Transverse colon (tissue), 4 donors: ENCODE measurements around the gene KIF3A. TPM values are rescaled to one million over a fixed set of nuclear protein-coding genes. Genes with fewer than 3 reads are reported as not detected.

Experiments
- DNase-seq: peaks from one replicate; pipeline ENCODE4 v3.0.0-alpha.2; 2019
- H3K27ac ChIP-seq, 4 donors: fragments of 200-600 bp; sonication (generic); 2 replicates each; pipeline ENCODE4 v1.5.1; 2016 to 2018; ENCODE audit warnings: inconsistent platforms in 4 of 4
- H3K27me3 ChIP-seq: fragments of 200-600 bp; sonication (generic); 2 replicates; pipeline ENCODE4 v1.5.1; 2017; ENCODE audit warnings: inconsistent platforms
- H3K36me3 ChIP-seq, 4 donors: fragments of 200-600 bp; sonication (generic); 2 replicates each; pipeline ENCODE4 v1.5.1; 2017 to 2019; ENCODE audit warnings: inconsistent platforms in 4 of 4
- H3K4me1 ChIP-seq, 4 donors: fragments of 200-600 bp; sonication (generic); 2 replicates each; pipeline ENCODE4 v1.5.1; 2017 to 2020; ENCODE audit warnings: inconsistent platforms in 4 of 4
- H3K4me3 ChIP-seq, 4 donors: fragments of 200-600 bp; sonication (generic); 1 replicate in 1 of 4; 2 replicates in 3 of 4; pipeline versions ENCODE4 v1.5.1 to v1.6.1; 2017 to 2019; ENCODE audit warnings: inconsistent platforms in 4 of 4
- H3K9me3 ChIP-seq, 2 donors: fragments of 200-600 bp; sonication (generic); 2 replicates each; pipeline ENCODE4 v1.5.1; 2017 to 2019; ENCODE audit warnings: inconsistent platforms in 2 of 2
- CTCF ChIP-seq, 5 experiments: fragments of 200-600 bp in 3 of 5; fragments of 450-650 bp in 2 of 5; sonication (generic) in 3 of 5; IDR thresholded peaks; 1 replicate in 2 of 5; 2 replicates in 3 of 5; pipeline ENCODE4 v1.5.1; 2016 to 2017; ENCODE audit warnings: antibody characterized with exemption in 5 of 5, inconsistent platforms in 3 of 5, mild to moderate bottlenecking in 2 of 5, moderate library complexity in 1 of 5
- EP300 ChIP-seq: sonication (generic); formaldehyde crosslinking; IDR thresholded peaks from one replicate; pipeline ENCODE4 v1.6.1; 2017; ENCODE audit warnings: antibody characterized with exemption, low read depth
- POLR2A ChIP-seq: fragments of 450-650 bp; IDR thresholded peaks from one replicate; pipeline ENCODE4 v1.6.1; 2016; ENCODE audit warnings: antibody characterized with exemption, mild to moderate bottlenecking, moderate library complexity
- POLR2AphosphoS5 ChIP-seq, 3 donors: sonication (generic); formaldehyde crosslinking; IDR thresholded peaks; one replicate each; pipeline ENCODE4 v1.6.1; 2016; ENCODE audit warnings: antibody characterized with exemption in 3 of 3
- WGBS, 2 donors: methylation state at CpG; one replicate each; pipeline ENCODE4 v1.1.5; 2018; ENCODE audit warnings: low coverage in 1 of 2; 5-methylcytosine and 5-hydroxymethylcytosine counted together
- in situ Hi-C, 4 donors: fragments of 200-750 bp; cut with MboI; loops; one replicate each; pipeline versions ENCODE4 v1.15.0 to v1.15.1; 2017; ENCODE audit warnings: low sequenced_read_pairs in 3 of 4, low pct_ligation_motif_present in 1 of 4, low pct_unique_long_range_greater_than_20kb in 1 of 4
- intact Hi-C: fragments of 100-400 bp; cut with DNase I; formaldehyde crosslinking; loops from one replicate; pipeline ENCODE4 v1.15.1; 2023; ENCODE audit warnings: low total_unique reads
- total RNA-seq, 4 donors: library from RNA; depleted of rRNA; stranded (reverse); fragments of >200 nt; gene quantifications; one replicate each; pipeline ENCODE4 v1.1.0, GENCODE V29; 2016

Gene KIF3A
- total RNA-seq, 4 donors from 2014 or later, result 1.9 to 7.0 (median 2.8) TPM

GRCh38 chr5:132671000-132671399 is 66.3 kb downstream of the KIF3A start:
- no peak for TF ChIP-seq POLR2A
- no peak for TF ChIP-seq EP300
- TF ChIP-seq CTCF (IDR thresholded peaks at IDR 0.05), result no peak
- TF ChIP-seq POLR2AphosphoS5 (IDR thresholded peaks at IDR 0.05), result no peak
- Histone ChIP-seq H3K4me3 (no peak overlapping the region), H3K9me3 (no peaks in the 10 kb centered on the region), H3K4me1 (peaks cover 0 to 10% (median 0%) of the 10 kb centered on the region in 4 donors), H3K27me3 (no peaks in the 10 kb centered on the region), H3K36me3 (no peaks in the 10 kb centered on the region), H3K27ac (no peak overlapping the region)
- intact Hi-C loops (no loop called here), in situ Hi-C loops (no loop called here)
- WGBS, 2 donors, result 94 to 99% methylated on average over 3 of the region's 3 CpGs
- no peak for DNase-seq

- no peak for DNase-seq
- Histone ChIP-seq H3K27ac (no peak overlapping the region), H3K9me3 (no peaks in the 10 kb centered on the region), H3K4me1 (peaks cover 0 to 10% (median 0%) of the 10 kb centered on the region in 4 donors), H3K27me3 (no peaks in the 10 kb centered on the region), H3K4me3 (no peak overlapping the region), H3K36me3 (no peaks in the 10 kb centered on the region)
- intact Hi-C loops (no loop called here), in situ Hi-C loops (no loop called here)
- TF ChIP-seq POLR2AphosphoS5 (IDR thresholded peaks at IDR 0.05) (no peak), CTCF (IDR thresholded peaks at IDR 0.05) (no peak), POLR2A (no peak), EP300 (no peak)
- WGBS, 2 donors, result 60 to 76% methylated on average over 2 to 16 of the region's 16 CpGs
Observed at GRCh38 chr5:132669966-132670882, 67.1 kb downstream of the KIF3A start.

GRCh38 chr5:132669455-132669820 is 67.9 kb downstream of the KIF3A start:
- Histone ChIP-seq H3K4me3 (no peak overlapping the region), H3K9me3 (no peaks in the 10 kb centered on the region), H3K4me1 (peaks cover 0 to 2% (median 0%) of the 10 kb centered on the region in 4 donors), H3K27me3 (no peaks in the 10 kb centered on the region), H3K27ac (no peak overlapping the region), H3K36me3 (no peaks in the 10 kb centered on the region)
- TF ChIP-seq EP300 (no peak), POLR2AphosphoS5 (IDR thresholded peaks at IDR 0.05) (no peak), POLR2A (no peak), CTCF (IDR thresholded peaks at IDR 0.05) (no peak)
- in situ Hi-C loops, result no loop called here
- WGBS, 2 donors, result 20 to 84% methylated on average over 1 to 7 of the region's 7 CpGs
- intact Hi-C loops, result no loop called here
- no peak for DNase-seq

DNA sequence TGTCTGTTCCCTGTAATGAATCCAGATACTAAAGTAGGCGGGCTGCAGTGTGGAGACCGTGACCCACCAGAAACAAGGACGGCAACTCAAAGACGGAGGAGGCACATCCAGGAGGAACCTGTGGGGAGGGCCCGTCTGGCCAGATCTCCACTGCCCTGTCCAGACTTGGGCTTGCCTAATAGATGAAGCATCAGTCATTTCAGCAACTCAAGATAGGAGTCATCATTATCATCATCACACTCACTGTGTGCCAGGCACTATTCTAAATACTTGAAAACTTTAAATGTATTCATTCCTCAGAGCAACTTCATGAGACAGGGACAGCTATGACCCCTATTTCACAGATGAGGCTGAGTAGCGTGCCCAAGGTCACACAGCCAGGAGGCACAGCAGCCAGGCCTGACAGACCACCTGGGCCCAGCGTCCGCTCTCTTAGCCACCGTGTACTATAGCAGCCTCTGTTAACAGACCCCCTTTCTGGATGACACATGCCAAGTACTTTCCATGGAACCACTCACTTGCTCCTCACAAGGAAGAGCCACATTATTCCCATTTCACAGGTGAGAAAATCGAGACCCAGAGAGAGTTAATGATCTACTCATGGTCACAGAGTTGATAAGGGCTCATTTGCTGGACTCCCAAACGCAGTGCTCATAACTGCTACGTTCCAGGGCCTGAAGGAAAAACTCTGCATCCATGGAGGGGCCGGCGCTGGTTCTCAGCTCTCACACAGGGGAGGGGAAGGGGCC is 68.5 kb downstream of the KIF3A start:
- Histone ChIP-seq H3K9me3 (no peaks in the 10 kb centered on the region), H3K27me3 (no peaks in the 10 kb centered on the region), H3K4me1 (peaks cover 0 to 4% (median 1%) of the 10 kb centered on the region in 4 donors), H3K4me3 (no peak overlapping the region), H3K27ac (no peak overlapping the region), H3K36me3 (no peaks in the 10 kb centered on the region)
- intact Hi-C loops (no loop called here), in situ Hi-C loops (no loop called here)
- TF ChIP-seq CTCF (IDR thresholded peaks at IDR 0.05) (no peak), POLR2A (no peak), EP300 (no peak), POLR2AphosphoS5 (IDR thresholded peaks at IDR 0.05) (no peak)
- 94% methylated on average over 14 of the region's 14 CpGs; no CpG with 5 or more reads in 1 of the 2 donors for WGBS, 2 donors
- DNase-seq, result no peak
